ENCODE results near the gene IGLL5. TPM values are rescaled to one million over a fixed set of nuclear protein-coding genes. Genes with fewer than 3 reads are reported as not detected.

Gene IGLL5
- total and polyA plus RNA-seq, 11 donors: 0.23 to 2.6 (median 0.78) TPM; not detected in 4

GRCh38 chr22:22936180-22936914 lies 48.7 kb downstream of the IGLL5 start:
- no peak for DNase-seq
- TF ChIP-seq POLR2A (IDR thresholded peaks at IDR 0.05) (no peak), CTCF (IDR thresholded peaks at IDR 0.05) (no peak)
- Histone ChIP-seq H3K27ac (no peak overlapping the region), H3K4me1 (peaks cover 0 to 12% (median 0%) of the 10 kb centered on the region in 12 donors), H3K27me3 (peaks cover 0 to 4% (median 0%) of the 10 kb centered on the region in 9 donors), H3K4me3 (no peak overlapping the region), H3K36me3 (no peaks in the 10 kb centered on the region), H3K9me3 (no peaks in the 10 kb centered on the region)
- WGBS, 4 donors: 89 to 91% (median 90%) methylated on average over 13 to 15 of the region's 15 CpGs
- intact Hi-C loops (cut with DNase I): no loop called here
- no peak for ATAC-seq

GRCh38 chr22:22936915-22937656 lies 49.5 kb downstream of the IGLL5 start:
- H3K27me3 ChIP-seq: peaks cover 0 to 11% (median 0%) of the 10 kb centered on the region in 9 donors
- ATAC-seq (no peak), DNase-seq (no peak)
- TF ChIP-seq POLR2A (IDR thresholded peaks at IDR 0.05): no peak
- H3K9me3 ChIP-seq: no peaks in the 10 kb centered on the region
- WGBS, 4 donors: 63 to 81% (median 76%) methylated on average over 6 of the region's 6 CpGs
- no peak overlapping the region for H3K4me3 ChIP-seq
- intact Hi-C loops (cut with DNase I): no loop called here
- H3K4me1 ChIP-seq: peaks cover 0 to 12% (median 0%) of the 10 kb centered on the region in 12 donors
- no peaks in the 10 kb centered on the region for H3K36me3 ChIP-seq
- H3K27ac ChIP-seq: no peak overlapping the region

GRCh38 chr22:22937894-22938480 lies 50.4 kb downstream of the IGLL5 start:
- TF ChIP-seq CTCF (IDR thresholded peaks at IDR 0.05) (no peak), POLR2A (IDR thresholded peaks at IDR 0.05) (no peak)
- H3K27ac ChIP-seq: no peak overlapping the region
- intact Hi-C loops (cut with DNase I): no loop called here
- ATAC-seq (no peak), DNase-seq (no peak)
- no peaks in the 10 kb centered on the region for H3K36me3 ChIP-seq
- no peaks in the 10 kb centered on the region for H3K9me3 ChIP-seq
- H3K27me3 ChIP-seq: peaks cover 0 to 11% (median 0%) of the 10 kb centered on the region in 9 donors
- no peak overlapping the region for H3K4me3 ChIP-seq
- 77 to 91% (median 89%) methylated on average over 3 of the region's 3 CpGs for WGBS, 4 donors
- H3K4me1 ChIP-seq: peaks cover 0 to 12% (median 0%) of the 10 kb centered on the region in 12 donors

- WGBS, 4 donors: 68 to 82% (median 75%) methylated on average over 7 to 8 of the region's 8 CpGs
- peaks cover 0 to 12% (median 0%) of the 10 kb centered on the region in 12 donors for H3K4me1 ChIP-seq
- TF ChIP-seq POLR2A (IDR thresholded peaks at IDR 0.05) (no peak), CTCF (IDR thresholded peaks at IDR 0.05) (no peak)
- H3K27ac ChIP-seq: no peak overlapping the region
- no peak overlapping the region for H3K4me3 ChIP-seq
- H3K9me3 ChIP-seq: no peaks in the 10 kb centered on the region
- H3K36me3 ChIP-seq: no peaks in the 10 kb centered on the region
- ATAC-seq (no peak), DNase-seq (peak in 1 of 5 donors; percentile 12)
- intact Hi-C loops (cut with DNase I): no loop called here
- peaks cover 0 to 11% (median 0%) of the 10 kb centered on the region in 9 donors for H3K27me3 ChIP-seq
Measured at GRCh38 chr22:22938672-22939587, 51.3 kb downstream of the IGLL5 start.

Data from heart left ventricle (tissue), 16 donors.